AG04450 (cell line): ENCODE data around the gene NOX3. TPM values are rescaled to one million over a fixed set of nuclear protein-coding genes. Genes with fewer than 3 reads are reported as not detected.

Source experiments
- CTCF ChIA-PET: fragments of 300-600, 350-600 bp; formaldehyde crosslinking; extraction: SDS; loops from one replicate; lab custom pipeline; 2022; ENCODE audit warnings: antibody characterized with exemption, inconsistent platforms; lab: Charles Lee
- POLR2A ChIA-PET: fragments of 350-600 bp; formaldehyde crosslinking; extraction: SDS; loops from one replicate; lab custom pipeline; 2021; ENCODE audit warnings: antibody characterized with exemption, inconsistent platforms; lab: Yijun Ruan, JAX
- DNase-seq: peaks from one replicate; pipeline ENCODE4 v3.0.0-alpha.2; 2011; ENCODE audit warnings: low read depth, low spot score
- H3K27ac ChIP-seq: one replicate; pipeline ENCODE4 v1.5.1; 2012; ENCODE audit warnings: low read depth, low read length, control low read depth
- H3K27me3 ChIP-seq: one replicate; pipeline ENCODE4 v1.6.0; 2012; ENCODE audit warnings: low read length; ENCODE audit not compliant: control insufficient read depth, insufficient read depth
- H3K4me3 ChIP-seq: 2 replicates; pipeline ENCODE4 v1.5.1; 2011; ENCODE audit warnings: mild to moderate bottlenecking, low read depth, low read length, control low read depth
- H3K9me3 ChIP-seq: 2 replicates; pipeline ENCODE4 v1.5.1; 2012; ENCODE audit warnings: low read length; ENCODE audit not compliant: control insufficient read depth, insufficient read depth
- polyA plus RNA-seq: library from polyadenylated mRNA; depleted of rRNA; stranded (reverse); fragments of >200 nt; gene quantifications from 2 replicates; pipeline ENCODE4 v1.2.3, GENCODE V29; 2011
- TF ChIP-seq, protein P1 (sequence below): IDR thresholded peaks from 2 replicates; pipeline ENCODE4 v1.5.1; 2011; ENCODE audit warnings: low read depth, low read length, control low read depth, inconsistent platforms

The NOX3 gene
- polyA plus RNA-seq, 1 experiment: not detected

DNA sequence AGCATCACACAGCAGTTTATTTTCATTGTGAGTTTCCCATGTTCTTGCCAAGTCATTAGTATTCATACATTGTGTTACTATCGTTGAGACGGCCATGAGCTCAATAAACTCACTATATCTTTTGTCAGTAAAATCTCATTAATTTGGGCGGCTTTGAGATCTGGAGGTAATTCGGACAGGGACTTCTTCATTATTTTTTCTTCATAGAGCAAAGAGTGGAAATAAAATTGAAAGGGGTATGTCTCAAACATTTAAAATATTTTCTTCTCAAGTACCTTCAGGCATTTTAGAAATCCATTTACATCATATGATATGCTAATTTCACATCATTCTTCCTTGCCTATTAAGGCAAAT is 14.6 kb downstream of the NOX3 start:
- no peak for DNase-seq
- H3K27ac ChIP-seq: no peak overlapping the region
- no peaks in the 10 kb centered on the region for H3K27me3 ChIP-seq
- ChIA-PET CTCF (interaction anchor here (1.0 kb wide), 1 partner anchor 16 kb away, joined by 4 read pairs; no protein-coding TSS in a partner anchor), POLR2A (interaction anchor here (0.7 kb wide), 1 partner anchor 1773 kb away, joined by 3 read pairs; no protein-coding TSS in a partner anchor)
- TF ChIP-seq, protein P1, sequence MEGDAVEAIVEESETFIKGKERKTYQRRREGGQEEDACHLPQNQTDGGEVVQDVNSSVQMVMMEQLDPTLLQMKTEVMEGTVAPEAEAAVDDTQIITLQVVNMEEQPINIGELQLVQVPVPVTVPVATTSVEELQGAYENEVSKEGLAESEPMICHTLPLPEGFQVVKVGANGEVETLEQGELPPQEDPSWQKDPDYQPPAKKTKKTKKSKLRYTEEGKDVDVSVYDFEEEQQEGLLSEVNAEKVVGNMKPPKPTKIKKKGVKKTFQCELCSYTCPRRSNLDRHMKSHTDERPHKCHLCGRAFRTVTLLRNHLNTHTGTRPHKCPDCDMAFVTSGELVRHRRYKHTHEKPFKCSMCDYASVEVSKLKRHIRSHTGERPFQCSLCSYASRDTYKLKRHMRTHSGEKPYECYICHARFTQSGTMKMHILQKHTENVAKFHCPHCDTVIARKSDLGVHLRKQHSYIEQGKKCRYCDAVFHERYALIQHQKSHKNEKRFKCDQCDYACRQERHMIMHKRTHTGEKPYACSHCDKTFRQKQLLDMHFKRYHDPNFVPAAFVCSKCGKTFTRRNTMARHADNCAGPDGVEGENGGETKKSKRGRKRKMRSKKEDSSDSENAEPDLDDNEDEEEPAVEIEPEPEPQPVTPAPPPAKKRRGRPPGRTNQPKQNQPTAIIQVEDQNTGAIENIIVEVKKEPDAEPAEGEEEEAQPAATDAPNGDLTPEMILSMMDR: no peak
- no peak overlapping the region for H3K4me3 ChIP-seq
- no peaks in the 10 kb centered on the region for H3K9me3 ChIP-seq

DNA sequence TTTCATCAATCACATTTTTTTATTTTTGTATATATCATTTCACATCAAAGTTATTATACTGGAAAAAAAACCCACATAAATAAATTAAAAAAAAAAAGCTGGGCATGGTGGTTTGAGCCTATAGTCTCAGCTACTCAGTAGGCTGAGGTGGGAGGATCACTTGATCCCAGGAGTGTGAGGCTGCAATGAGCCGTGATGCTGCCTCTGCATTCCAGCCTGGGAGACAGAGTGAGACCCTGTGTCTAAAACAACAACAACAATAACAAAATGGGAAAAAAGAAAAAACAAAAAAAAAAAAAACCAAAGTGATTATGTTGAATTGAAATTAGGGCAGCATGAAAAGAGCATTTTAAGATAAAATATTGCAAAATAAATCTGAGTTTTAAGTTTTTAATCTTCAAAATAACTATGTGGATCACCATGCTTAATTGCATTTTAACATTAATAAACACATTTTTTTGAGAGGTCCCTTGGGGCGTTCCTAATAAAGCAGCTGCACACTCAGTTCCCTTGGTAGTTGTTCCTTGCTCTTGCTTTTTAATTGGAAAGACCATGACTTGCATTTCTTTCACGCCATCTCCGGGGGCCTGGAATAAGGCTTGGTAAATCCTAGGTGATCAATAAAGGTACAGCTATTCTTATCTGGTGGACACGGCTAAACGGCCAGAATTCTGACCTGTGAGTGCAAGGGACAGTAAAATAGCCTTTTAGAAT is 15.1 kb downstream of the NOX3 start:
- ChIA-PET CTCF (interaction anchor here (1.0 kb wide), 1 partner anchor 15 kb away, joined by 4 read pairs; no protein-coding TSS in a partner anchor), POLR2A (interaction anchor here (0.7 kb wide), 1 partner anchor 1773 kb away, joined by 3 read pairs; no protein-coding TSS in a partner anchor)
- TF ChIP-seq, protein P1: no peak
- no peak overlapping the region for H3K4me3 ChIP-seq
- H3K27ac ChIP-seq: no peak overlapping the region
- H3K27me3 ChIP-seq: no peaks in the 10 kb centered on the region
- DNase-seq: no peak
- no peaks in the 10 kb centered on the region for H3K9me3 ChIP-seq

DNA sequence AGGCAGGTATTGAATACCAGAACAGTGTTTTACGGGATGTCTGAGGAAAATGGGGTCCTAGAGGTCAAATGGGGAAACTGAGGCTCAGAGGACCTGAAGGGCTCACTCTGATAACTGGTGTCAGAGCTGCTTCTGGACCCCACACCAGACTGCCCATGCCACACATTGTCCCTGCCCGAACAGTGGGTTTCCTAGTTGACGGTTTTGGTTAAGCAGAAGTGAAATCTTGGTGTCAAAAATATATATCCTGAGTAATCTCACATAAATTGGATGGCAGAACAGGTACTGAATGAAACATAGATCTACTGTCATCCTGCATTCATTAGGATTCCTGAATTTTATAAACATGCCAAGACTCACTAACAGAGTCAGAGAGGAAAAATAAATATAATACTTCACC is 16.3 kb downstream of the NOX3 start:
- Histone ChIP-seq H3K4me3 (no peak overlapping the region), H3K27ac (no peak overlapping the region), H3K27me3 (no peaks in the 10 kb centered on the region), H3K9me3 (no peaks in the 10 kb centered on the region)
- ChIA-PET CTCF (interaction anchor here (0.7 kb wide), 1 partner anchor 9 kb away, joined by 3 read pairs; no protein-coding TSS in a partner anchor), POLR2A (no interaction called here)
- DNase-seq: no peak
- TF ChIP-seq, protein P1: no peak

GRCh38 chr6:155436981-155437749 is 18.5 kb downstream of the NOX3 start:
- DNase-seq: no peak
- TF ChIP-seq, protein P1: no peak
- Histone ChIP-seq H3K9me3 (no peaks in the 10 kb centered on the region), H3K27ac (no peak overlapping the region), H3K4me3 (no peak overlapping the region), H3K27me3 (no peaks in the 10 kb centered on the region)
- POLR2A ChIA-PET: no interaction called here
- CTCF ChIA-PET: no interaction called here

DNA sequence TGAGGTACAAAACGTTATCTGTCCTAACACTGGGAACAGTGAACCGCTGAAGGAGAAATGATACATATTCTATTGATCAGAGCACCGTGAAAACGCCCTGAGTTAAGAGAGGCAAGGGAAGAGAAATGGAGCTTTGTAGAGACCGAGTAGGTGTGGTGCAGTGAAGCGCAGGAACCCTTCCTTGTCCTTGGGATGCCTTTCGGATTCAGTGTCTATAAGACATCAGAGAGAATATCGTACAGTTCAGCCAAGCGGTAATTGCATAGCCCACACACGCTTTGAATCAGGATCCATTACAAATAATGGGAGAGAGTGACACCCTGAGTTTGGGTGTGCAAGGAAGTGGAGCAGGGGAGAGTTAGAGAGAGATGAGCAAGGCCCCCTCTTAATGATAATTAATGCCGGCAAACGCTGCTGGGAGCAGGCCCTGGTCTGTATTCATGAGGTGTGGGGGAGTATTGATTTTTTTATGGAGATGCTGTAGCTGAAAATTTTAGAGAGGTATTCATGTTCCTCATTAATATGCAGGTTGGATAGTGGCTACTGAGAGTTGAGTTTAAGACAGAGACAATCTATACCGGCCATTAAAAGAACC is 20.7 kb downstream of the NOX3 start:
- Histone ChIP-seq H3K27me3 (no peaks in the 10 kb centered on the region), H3K4me3 (no peak overlapping the region), H3K9me3 (no peaks in the 10 kb centered on the region), H3K27ac (no peak overlapping the region)
- ChIA-PET CTCF (no interaction called here), POLR2A (no interaction called here)
- DNase-seq: no peak
- TF ChIP-seq, protein P1: no peak
